GM12878 (cell line): Measurements from ENCODE around the gene ORAI3. TPM values are rescaled to one million over a fixed set of nuclear protein-coding genes. Genes with fewer than 3 reads are reported as not detected.

Experiments used
- CBX3 ChIP-seq: fragments of 200-600 bp; sonication (generic); IDR thresholded peaks from 2 replicates; pipeline ENCODE4 v1.6.1; 2016; ENCODE audit warnings: low read depth, borderline replicate concordance
- CEBPB ChIP-seq, 2 experiments: fragments of 150-350 bp in 1 of 2; IDR thresholded peaks; 2 replicates each; pipeline ENCODE4 v1.6.1; 2012 to 2014; ENCODE audit warnings: low read depth in 2 of 2, low read length in 2 of 2, borderline replicate concordance in 1 of 2, inconsistent platforms in 1 of 2
- CHD2 ChIP-seq: IDR thresholded peaks from 2 replicates; pipeline ENCODE4 v1.6.1; 2011; ENCODE audit warnings: low read depth, low read length, improper control_type of control experiment, borderline replicate concordance
- DPF2 ChIP-seq: fragments of 450-650 bp; IDR thresholded peaks from 2 replicates; pipeline ENCODE4 v1.6.1; 2017; ENCODE audit warnings: mild to moderate bottlenecking
- EP300 ChIP-seq, 2 experiments: fragments of 150-350 bp in 1 of 2; IDR thresholded peaks; 2 replicates each; pipeline ENCODE4 v1.6.1; 2011 to 2012; ENCODE audit warnings: low read depth in 2 of 2, low read length in 2 of 2, borderline replicate concordance in 1 of 2, improper control_type of control experiment in 1 of 2, inconsistent platforms in 1 of 2; ENCODE audit not compliant: control insufficient read depth in 1 of 2
- ESRRA ChIP-seq: IDR thresholded peaks from 2 replicates; pipeline ENCODE4 v1.6.1; 2012; ENCODE audit warnings: mild to moderate bottlenecking, low read length, improper control_type of control experiment
- GABPA ChIP-seq: IDR thresholded peaks from 2 replicates; pipeline ENCODE4 v1.6.1; 2014; ENCODE audit warnings: antibody characterized with exemption, low read depth, mild to moderate bottlenecking, inconsistent platforms
- IKZF2 ChIP-seq, 2 experiments: fragments of 450-650 bp; IDR thresholded peaks; 2 replicates each; pipeline ENCODE4 v1.6.1; 2017; ENCODE audit warnings: mild to moderate bottlenecking in 2 of 2, moderate library complexity in 2 of 2
- MEF2A ChIP-seq: IDR thresholded peaks from 2 replicates; pipeline ENCODE4 v1.6.1; 2011; ENCODE audit warnings: low read depth, mild to moderate bottlenecking, low read length, moderate library complexity; ENCODE audit not compliant: insufficient read depth
- NR2C1 ChIP-seq: fragments of 450-650 bp; IDR thresholded peaks from 2 replicates; pipeline ENCODE4 v1.6.1; 2017; ENCODE audit warnings: antibody characterized with exemption, mild to moderate bottlenecking, moderate library complexity
- POLR2A ChIP-seq: IDR thresholded peaks from 2 replicates; pipeline ENCODE4 v1.6.1; 2011; ENCODE audit warnings: low read depth, mild to moderate bottlenecking, low read length
- RAD51 ChIP-seq: fragments of 450-650 bp; IDR thresholded peaks from 2 replicates; pipeline ENCODE4 v1.6.1; 2016; ENCODE audit warnings: moderate library complexity, mild to moderate bottlenecking, inconsistent platforms
- RCOR1 ChIP-seq: conservative IDR thresholded peaks from 2 replicates; pipeline ENCODE4 v1.6.1; 2012; ENCODE audit warnings: low read depth, low read length, improper control_type of control experiment
- SMAD5 ChIP-seq: IDR thresholded peaks from 2 replicates; pipeline ENCODE4 v1.6.1; 2016; ENCODE audit warnings: antibody characterized with exemption, low read depth
- SREBF2 ChIP-seq: IDR thresholded peaks from 2 replicates; pipeline ENCODE4 v1.6.1; 2012; ENCODE audit warnings: mild to moderate bottlenecking, low read length
- TBL1XR1 ChIP-seq: IDR thresholded peaks from 2 replicates; pipeline ENCODE4 v1.6.1; 2012; ENCODE audit warnings: low read depth, low read length, improper control_type of control experiment
- ZBED1 ChIP-seq: IDR thresholded peaks from 2 replicates; pipeline ENCODE4 v1.6.1; 2016; ENCODE audit warnings: borderline replicate concordance
- polyA plus RNA-seq, 11 experiments: library from polyadenylated mRNA; depleted of rRNA in 4 of 11; unstranded in 6 of 11; stranded (reverse) in 5 of 11; fragments of >200 nt; fragmentation: Nextera tagmentation in 4 of 11; fragmentation: Illumina TruSeq in 1 of 11; extraction: Ambion mirVana in 4 of 11; extraction: Trizol in 1 of 11; gene quantifications; 1 replicate in 1 of 11; 2 replicates in 10 of 11; pipeline versions ENCODE4 v1.2.1 to v1.2.3, GENCODE V29; 2011 to 2016; ENCODE audit warnings: inconsistent platforms in 2 of 11, missing spikeins in 2 of 11, low read depth in 1 of 11
- total RNA-seq, 4 experiments: library from RNA; depleted of rRNA in 3 of 4; stranded (reverse); fragments of >200 nt in 3 of 4; fragmentation: Illumina TruSeq in 1 of 4; extraction: Trizol in 1 of 4; gene quantifications; 2 replicates each; pipeline versions ENCODE4 v1.2.1 to v1.2.3, GENCODE V29; 2013 to 2021
- TF ChIP-seq, protein P1 (sequence below): IDR thresholded peaks from 2 replicates; pipeline ENCODE4 v1.6.1; 2012; ENCODE audit warnings: low read depth, low read length, improper control_type of control experiment
- TF ChIP-seq, protein P2 (sequence below): IDR thresholded peaks from 2 replicates; pipeline ENCODE4 v1.6.1; 2011; ENCODE audit warnings: borderline replicate concordance, low read depth, mild to moderate bottlenecking, moderate library complexity, low read length; ENCODE audit not compliant: insufficient read depth, poor library complexity, severe bottlenecking
- TF ChIP-seq, protein P3 (sequence below): fragments of 450-650 bp; IDR thresholded peaks from 2 replicates; pipeline ENCODE4 v1.6.1; 2017; ENCODE audit warnings: mild to moderate bottlenecking, moderate library complexity
- TF ChIP-seq, protein P4 (sequence below): fragments of 450-650 bp; IDR thresholded peaks from 2 replicates; pipeline ENCODE4 v1.6.1; 2017; ENCODE audit warnings: low read depth, mild to moderate bottlenecking, moderate library complexity

The ORAI3 gene
- total and polyA plus RNA-seq, 10 of the 15 experiments (the other 5 are each of a cell fraction or from before 2014, with no cell fraction given): 3.4 to 21.9 (median 16.2) TPM

DNA sequence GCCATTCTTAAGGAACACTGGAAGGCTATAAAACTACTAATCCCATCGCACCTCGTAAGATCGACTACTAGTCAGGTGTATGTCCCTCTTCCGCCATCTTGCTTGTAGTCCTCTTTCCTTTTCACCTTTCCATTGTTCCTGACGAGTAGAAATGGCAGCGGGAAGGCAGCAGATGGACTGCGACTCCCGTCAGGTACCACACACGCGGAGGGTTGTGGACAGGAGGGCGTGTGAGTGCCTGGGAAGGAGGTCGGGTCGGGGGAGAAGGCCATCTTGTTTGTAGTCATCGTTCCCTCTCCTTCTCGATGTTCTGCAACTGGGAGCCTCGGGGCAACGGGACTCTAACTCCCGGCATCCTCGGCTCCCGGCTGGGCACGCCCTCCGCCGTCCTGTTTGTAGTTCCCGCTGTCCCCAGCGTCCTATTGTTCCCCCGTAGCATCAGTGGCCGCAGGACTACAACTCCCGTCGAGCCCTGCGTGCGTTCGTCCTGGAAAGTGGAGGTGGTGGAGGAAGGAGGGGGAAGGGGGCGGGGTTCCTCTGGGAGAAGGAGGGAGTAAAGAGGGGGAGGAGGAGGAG, 25.8 kb upstream of the ORAI3 start (continued):
- TF ChIP-seq RAD51 (peak; percentile 79), DPF2 (no peak), TBL1XR1 (peak; percentile 42), GABPA (no peak), CHD2 (peak; percentile 87), ESRRA (peak; percentile 81; the same call in 1 of the 2 replicates), MEF2A (0 out of 2 replicates have a peak, but pooled peaks have one; percentile 38), ZBED1 (no peak), SREBF2 (no peak), IKZF2 (IDR thresholded peaks at IDR 0.05) (peak; percentile 43 to 64; a peak in 3 of 4 replicates), EP300 (IDR thresholded peaks at IDR 0.05; ENCODE audit: borderline replicate concordance in 1 of 2, control insufficient read depth in 1 of 2, low read depth in 2 of 2, low read length in 2 of 2) (no peak), SMAD5 (peak; percentile 19; the same call in 1 of the 2 replicates), CBX3 (no peak), RCOR1 (0 out of 2 replicates have a peak, but pooled peaks have one; percentile 49), NR2C1 (peak; percentile 89), POLR2A (peak; percentile 72), CEBPB (IDR thresholded peaks at IDR 0.05; ENCODE audit: borderline replicate concordance in 1 of 2, low read depth in 2 of 2, low read length in 2 of 2) (no peak)
- TF ChIP-seq, protein P1, sequence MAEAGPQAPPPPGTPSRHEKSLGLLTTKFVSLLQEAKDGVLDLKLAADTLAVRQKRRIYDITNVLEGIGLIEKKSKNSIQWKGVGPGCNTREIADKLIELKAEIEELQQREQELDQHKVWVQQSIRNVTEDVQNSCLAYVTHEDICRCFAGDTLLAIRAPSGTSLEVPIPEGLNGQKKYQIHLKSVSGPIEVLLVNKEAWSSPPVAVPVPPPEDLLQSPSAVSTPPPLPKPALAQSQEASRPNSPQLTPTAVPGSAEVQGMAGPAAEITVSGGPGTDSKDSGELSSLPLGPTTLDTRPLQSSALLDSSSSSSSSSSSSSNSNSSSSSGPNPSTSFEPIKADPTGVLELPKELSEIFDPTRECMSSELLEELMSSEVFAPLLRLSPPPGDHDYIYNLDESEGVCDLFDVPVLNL: 0 out of 2 replicates have a peak, but pooled peaks have one; percentile 10
- TF ChIP-seq, protein P2, sequence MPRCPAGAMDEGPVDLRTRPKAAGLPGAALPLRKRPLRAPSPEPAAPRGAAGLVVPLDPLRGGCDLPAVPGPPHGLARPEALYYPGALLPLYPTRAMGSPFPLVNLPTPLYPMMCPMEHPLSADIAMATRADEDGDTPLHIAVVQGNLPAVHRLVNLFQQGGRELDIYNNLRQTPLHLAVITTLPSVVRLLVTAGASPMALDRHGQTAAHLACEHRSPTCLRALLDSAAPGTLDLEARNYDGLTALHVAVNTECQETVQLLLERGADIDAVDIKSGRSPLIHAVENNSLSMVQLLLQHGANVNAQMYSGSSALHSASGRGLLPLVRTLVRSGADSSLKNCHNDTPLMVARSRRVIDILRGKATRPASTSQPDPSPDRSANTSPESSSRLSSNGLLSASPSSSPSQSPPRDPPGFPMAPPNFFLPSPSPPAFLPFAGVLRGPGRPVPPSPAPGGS: no peak
- TF ChIP-seq, protein P3, sequence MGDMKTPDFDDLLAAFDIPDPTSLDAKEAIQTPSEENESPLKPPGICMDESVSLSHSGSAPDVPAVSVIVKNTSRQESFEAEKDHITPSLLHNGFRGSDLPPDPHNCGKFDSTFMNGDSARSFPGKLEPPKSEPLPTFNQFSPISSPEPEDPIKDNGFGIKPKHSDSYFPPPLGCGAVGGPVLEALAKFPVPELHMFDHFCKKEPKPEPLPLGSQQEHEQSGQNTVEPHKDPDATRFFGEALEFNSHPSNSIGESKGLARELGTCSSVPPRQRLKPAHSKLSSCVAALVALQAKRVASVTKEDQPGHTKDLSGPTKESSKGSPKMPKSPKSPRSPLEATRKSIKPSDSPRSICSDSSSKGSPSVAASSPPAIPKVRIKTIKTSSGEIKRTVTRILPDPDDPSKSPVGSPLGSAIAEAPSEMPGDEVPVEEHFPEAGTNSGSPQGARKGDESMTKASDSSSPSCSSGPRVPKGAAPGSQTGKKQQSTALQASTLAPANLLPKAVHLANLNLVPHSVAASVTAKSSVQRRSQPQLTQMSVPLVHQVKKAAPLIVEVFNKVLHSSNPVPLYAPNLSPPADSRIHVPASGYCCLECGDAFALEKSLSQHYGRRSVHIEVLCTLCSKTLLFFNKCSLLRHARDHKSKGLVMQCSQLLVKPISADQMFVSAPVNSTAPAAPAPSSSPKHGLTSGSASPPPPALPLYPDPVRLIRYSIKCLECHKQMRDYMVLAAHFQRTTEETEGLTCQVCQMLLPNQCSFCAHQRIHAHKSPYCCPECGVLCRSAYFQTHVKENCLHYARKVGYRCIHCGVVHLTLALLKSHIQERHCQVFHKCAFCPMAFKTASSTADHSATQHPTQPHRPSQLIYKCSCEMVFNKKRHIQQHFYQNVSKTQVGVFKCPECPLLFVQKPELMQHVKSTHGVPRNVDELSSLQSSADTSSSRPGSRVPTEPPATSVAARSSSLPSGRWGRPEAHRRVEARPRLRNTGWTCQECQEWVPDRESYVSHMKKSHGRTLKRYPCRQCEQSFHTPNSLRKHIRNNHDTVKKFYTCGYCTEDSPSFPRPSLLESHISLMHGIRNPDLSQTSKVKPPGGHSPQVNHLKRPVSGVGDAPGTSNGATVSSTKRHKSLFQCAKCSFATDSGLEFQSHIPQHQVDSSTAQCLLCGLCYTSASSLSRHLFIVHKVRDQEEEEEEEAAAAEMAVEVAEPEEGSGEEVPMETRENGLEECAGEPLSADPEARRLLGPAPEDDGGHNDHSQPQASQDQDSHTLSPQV: peak; percentile 99
- TF ChIP-seq, protein P4, sequence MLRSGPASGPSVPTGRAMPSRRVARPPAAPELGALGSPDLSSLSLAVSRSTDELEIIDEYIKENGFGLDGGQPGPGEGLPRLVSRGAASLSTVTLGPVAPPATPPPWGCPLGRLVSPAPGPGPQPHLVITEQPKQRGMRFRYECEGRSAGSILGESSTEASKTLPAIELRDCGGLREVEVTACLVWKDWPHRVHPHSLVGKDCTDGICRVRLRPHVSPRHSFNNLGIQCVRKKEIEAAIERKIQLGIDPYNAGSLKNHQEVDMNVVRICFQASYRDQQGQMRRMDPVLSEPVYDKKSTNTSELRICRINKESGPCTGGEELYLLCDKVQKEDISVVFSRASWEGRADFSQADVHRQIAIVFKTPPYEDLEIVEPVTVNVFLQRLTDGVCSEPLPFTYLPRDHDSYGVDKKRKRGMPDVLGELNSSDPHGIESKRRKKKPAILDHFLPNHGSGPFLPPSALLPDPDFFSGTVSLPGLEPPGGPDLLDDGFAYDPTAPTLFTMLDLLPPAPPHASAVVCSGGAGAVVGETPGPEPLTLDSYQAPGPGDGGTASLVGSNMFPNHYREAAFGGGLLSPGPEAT: peak; percentile 85
